Mucosa of rectum (tissue), 2 donors: ENCODE results near the gene FBXO24.
A peak's percentile ranks its signal among the peaks of the same experiment; 100 is the strongest.

ENCODE experiments used
- H3K27ac ChIP-seq, 2 donors: one replicate each; pipeline ENCODE4 v1.7.0; 2013; ENCODE audit warnings: inconsistent platforms in 2 of 2, low read depth in 2 of 2, low read length in 2 of 2
- H3K27me3 ChIP-seq, 2 donors: one replicate each; pipeline ENCODE4 v1.7.0; 2013; ENCODE audit warnings: low read length in 2 of 2; ENCODE audit not compliant: control insufficient read depth in 2 of 2, insufficient read depth in 2 of 2
- H3K36me3 ChIP-seq, 2 donors: one replicate each; pipeline ENCODE4 v1.7.0; 2013; ENCODE audit warnings: low read length in 2 of 2; ENCODE audit not compliant: control insufficient read depth in 2 of 2, insufficient read depth in 2 of 2
- H3K4me1 ChIP-seq, 2 donors: one replicate each; pipeline ENCODE4 v1.7.0; 2013; ENCODE audit warnings: low read length in 2 of 2, mild to moderate bottlenecking in 1 of 2; ENCODE audit not compliant: control insufficient read depth in 2 of 2, insufficient read depth in 2 of 2
- H3K4me3 ChIP-seq, 2 donors: one replicate each; pipeline ENCODE4 v1.7.0; 2013; ENCODE audit warnings: low read length in 2 of 2
- H3K9ac ChIP-seq, 2 donors: one replicate each; pipeline ENCODE4 v1.7.0; 2013; ENCODE audit warnings: low read length in 2 of 2, low read depth in 1 of 2, mild to moderate bottlenecking in 1 of 2
- H3K9me3 ChIP-seq, 2 donors: one replicate each; pipeline ENCODE4 v1.7.0; 2013; ENCODE audit warnings: low read length in 2 of 2; ENCODE audit not compliant: control insufficient read depth in 2 of 2
- donor health status: healthy.
- donor health status: Normal muscosa, but diverticular disease.

FBXO24 gene

DNA sequence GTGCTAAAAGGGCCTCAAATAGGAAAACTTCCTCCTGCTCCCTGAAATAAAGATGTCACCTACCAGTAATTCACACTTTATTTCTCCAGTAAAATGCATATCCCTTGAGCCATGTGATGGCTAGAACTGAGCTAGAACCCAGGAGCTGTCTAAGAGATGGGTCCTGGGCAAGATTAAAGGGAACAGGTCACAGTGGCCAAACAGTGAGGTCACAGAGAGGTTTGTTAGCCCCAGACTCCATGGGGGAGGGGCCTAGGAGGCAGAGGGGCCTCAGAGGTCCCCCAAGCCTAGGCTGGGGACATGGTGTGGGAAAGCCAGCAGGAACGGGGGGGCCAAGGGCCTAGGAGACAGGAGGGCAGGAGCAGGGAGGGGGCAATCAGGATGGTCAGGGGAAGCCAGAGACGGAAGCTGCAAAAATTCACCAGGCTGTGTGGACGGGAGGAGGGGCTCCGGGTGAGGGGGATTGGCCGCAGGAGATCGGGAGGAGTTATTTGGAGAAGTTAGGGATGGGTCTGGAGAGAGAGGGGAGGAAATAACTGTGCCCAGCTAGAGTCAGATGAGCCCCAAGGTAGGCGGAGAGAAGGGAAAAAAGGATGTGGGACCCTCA is 3.3 kb downstream of the FBXO24 start:
- Histone ChIP-seq H3K27me3 (no peaks in the 10 kb centered on the region), H3K9me3 (no peaks in the 10 kb centered on the region), H3K4me1 (peaks cover 8 to 13% of the 10 kb centered on the region in 2 donors), H3K9ac (no peak overlapping the region), H3K4me3 (no peak overlapping the region), H3K36me3 (no peaks in the 10 kb centered on the region), H3K27ac (no peak overlapping the region)

DNA sequence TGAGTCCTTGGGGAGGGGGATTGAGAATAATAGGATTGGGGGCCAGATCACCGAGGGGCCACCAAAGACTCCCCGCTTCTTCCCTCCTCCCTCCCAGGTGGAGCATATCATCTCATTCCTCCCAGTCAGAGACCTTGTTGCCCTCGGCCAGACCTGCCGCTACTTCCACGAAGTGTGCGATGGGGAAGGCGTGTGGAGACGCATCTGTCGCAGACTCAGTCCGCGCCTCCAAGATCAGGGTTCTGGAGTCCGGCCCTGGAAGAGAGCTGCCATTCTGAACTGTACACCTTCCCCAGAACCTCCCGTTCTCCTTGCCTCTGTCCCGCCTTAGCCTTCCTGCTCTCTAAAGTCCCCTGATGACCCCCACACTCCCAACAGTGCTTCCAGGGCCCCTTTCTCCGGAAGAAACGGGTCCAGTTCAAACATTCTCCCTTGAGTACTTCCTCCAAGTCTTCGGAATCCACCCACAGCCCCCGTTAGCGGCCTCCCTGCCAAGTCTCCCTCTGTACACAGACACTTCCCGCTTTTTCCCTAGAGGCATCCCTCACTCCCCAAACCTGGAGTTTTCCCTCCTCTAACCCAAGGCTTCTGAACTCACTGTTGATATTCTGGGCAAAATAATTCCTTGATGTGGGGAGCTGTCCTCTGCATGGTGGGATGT is 4.1 kb downstream of the FBXO24 start:
- Histone ChIP-seq H3K36me3 (no peaks in the 10 kb centered on the region), H3K27me3 (no peaks in the 10 kb centered on the region), H3K9ac (no peak overlapping the region), H3K4me3 (no peak overlapping the region), H3K4me1 (peaks cover 0 to 5% of the 10 kb centered on the region in 2 donors), H3K9me3 (no peaks in the 10 kb centered on the region), H3K27ac (peak overlapping the region in 1 of 2 donors; percentile 38)

DNA sequence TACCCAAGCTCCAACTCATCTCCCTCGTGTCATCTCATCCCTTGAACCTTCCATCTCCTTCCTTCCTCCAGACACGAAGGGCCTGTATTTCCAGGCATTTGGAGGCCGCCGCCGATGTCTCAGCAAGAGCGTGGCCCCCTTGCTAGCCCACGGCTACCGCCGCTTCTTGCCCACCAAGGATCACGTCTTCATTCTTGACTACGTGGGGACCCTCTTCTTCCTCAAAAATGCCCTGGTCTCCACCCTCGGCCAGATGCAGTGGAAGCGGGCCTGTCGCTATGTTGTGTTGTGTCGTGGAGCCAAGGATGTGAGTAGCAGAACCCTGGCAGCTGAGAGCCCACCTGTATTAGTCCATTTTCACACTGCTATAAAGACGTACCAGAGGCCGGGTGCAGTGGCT is 5.5 kb downstream of the FBXO24 start:
- Histone ChIP-seq H3K36me3 (no peaks in the 10 kb centered on the region), H3K27ac (no peak overlapping the region), H3K9me3 (no peaks in the 10 kb centered on the region), H3K9ac (no peak overlapping the region), H3K27me3 (no peaks in the 10 kb centered on the region), H3K4me1 (peaks cover 0 to 4% of the 10 kb centered on the region in 2 donors), H3K4me3 (no peak overlapping the region)

- Histone ChIP-seq H3K4me1 (no peaks in the 10 kb centered on the region), H3K9me3 (no peaks in the 10 kb centered on the region), H3K27ac (no peak overlapping the region), H3K4me3 (no peak overlapping the region), H3K27me3 (no peaks in the 10 kb centered on the region), H3K36me3 (no peaks in the 10 kb centered on the region), H3K9ac (no peak overlapping the region)
Measured at GRCh38 chr7:100595188-100595587, 9.1 kb downstream of the FBXO24 start.

DNA sequence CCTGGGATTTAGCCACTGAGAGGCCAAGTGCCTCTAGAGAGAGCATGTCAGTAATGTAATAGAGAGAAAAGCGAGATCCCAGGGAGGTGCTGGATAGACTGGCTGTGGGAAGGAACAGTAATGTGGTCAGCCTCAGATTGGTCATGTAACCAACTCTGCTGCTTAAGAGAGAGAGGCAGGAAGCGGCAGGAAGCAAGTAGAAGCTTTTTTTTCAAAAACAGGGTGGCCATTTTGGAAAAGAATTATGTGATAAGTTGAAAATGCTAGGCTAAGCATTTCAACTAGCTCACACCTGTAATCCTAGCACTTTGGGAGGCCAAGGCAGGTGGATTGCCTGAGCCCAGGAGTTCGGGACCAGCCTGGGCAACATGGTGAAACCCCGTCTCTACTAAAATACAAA is 12.3 kb downstream of the FBXO24 start:
- H3K27ac ChIP-seq, result no peak overlapping the region

DNA sequence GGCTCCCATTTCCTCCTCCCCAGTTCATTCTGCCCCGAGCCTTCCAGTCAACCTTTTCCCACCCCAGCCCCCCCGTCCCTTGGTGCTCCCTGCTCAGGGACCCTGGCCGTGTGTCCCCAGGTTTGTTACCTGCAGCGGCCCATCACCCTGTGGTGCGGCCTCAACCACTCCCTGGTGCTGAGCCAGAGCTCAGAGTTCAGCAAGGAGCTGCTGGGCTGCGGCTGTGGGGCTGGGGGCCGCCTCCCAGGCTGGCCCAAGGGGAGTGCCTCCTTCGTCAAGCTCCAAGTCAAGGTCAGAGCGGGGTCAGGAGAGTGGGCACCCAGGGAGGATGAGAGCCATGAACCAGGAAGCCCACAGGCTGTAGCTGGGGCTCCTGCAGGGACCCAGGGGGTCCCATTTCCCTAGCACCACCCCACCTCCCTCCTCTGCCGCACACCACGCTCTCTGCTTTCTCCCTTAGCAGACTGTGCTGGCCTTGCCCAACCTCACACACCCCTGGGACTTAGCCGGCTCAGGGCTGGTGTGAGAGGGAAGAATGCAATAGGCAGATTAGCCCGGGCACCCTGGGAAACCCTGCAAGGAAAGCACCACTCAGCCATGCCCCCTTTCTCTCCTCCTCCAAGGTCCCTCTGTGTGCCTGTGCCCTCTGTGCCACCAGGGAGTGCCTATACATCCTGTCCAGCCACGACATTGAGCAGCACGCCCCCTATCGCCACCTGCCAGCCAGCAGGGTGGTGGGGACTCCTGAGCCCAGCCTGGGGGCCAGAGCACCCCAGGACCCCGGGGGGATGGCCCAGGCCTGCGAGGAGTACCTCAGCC is 14.0 kb downstream of the FBXO24 start:
- no peak overlapping the region for H3K4me3 ChIP-seq
- no peak overlapping the region for H3K9ac ChIP-seq
- H3K4me1 ChIP-seq, result peaks cover 11 to 14% of the 10 kb centered on the region in 2 donors
- no peaks in the 10 kb centered on the region for H3K9me3 ChIP-seq
- no peak overlapping the region for H3K27ac ChIP-seq
- H3K36me3 ChIP-seq, result no peaks in the 10 kb centered on the region
- no peaks in the 10 kb centered on the region for H3K27me3 ChIP-seq

More for the DNA sequence above, 12.3 kb downstream of the FBXO24 start:
- no peaks in the 10 kb centered on the region for H3K9me3 ChIP-seq
- no peaks in the 10 kb centered on the region for H3K36me3 ChIP-seq
- peaks cover 0 to 5% of the 10 kb centered on the region in 2 donors for H3K4me1 ChIP-seq
- H3K9ac ChIP-seq, result no peak overlapping the region
- H3K4me3 ChIP-seq, result no peak overlapping the region
- no peaks in the 10 kb centered on the region for H3K27me3 ChIP-seq

DNA sequence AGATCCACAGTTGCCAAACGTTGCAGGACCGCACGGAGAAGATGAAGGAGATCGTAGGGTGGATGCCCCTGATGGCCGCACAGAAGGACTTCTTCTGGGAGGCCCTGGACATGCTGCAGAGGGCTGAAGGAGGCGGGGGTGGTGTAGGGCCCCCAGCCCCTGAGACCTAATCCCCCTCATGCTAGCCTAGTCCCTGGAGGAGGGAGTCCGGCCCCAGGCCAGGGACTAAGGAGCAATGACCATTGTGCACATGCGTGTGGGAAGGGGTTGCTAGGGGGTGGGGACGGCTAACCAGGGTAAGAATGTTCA is 14.6 kb downstream of the FBXO24 start:
- Histone ChIP-seq H3K9me3 (no peaks in the 10 kb centered on the region), H3K4me1 (peaks cover 16 to 18% of the 10 kb centered on the region in 2 donors), H3K27ac (no peak overlapping the region)

GRCh38 chr7:100602889-100603725 is 17.0 kb downstream of the FBXO24 start:
- Histone ChIP-seq H3K36me3 (no peaks in the 10 kb centered on the region), H3K9me3 (no peaks in the 10 kb centered on the region), H3K27ac (peak overlapping the region; percentile 55 to 68), H3K27me3 (no peaks in the 10 kb centered on the region), H3K4me1 (peaks cover 17 to 18% of the 10 kb centered on the region in 2 donors), H3K9ac (peak overlapping the region; percentile 51 to 52), H3K4me3 (peak overlapping the region; percentile 67 to 70)

More for the DNA sequence above, 14.6 kb downstream of the FBXO24 start:
- Histone ChIP-seq H3K4me3 (no peak overlapping the region), H3K27me3 (no peaks in the 10 kb centered on the region), H3K9ac (no peak overlapping the region), H3K36me3 (no peaks in the 10 kb centered on the region)

DNA sequence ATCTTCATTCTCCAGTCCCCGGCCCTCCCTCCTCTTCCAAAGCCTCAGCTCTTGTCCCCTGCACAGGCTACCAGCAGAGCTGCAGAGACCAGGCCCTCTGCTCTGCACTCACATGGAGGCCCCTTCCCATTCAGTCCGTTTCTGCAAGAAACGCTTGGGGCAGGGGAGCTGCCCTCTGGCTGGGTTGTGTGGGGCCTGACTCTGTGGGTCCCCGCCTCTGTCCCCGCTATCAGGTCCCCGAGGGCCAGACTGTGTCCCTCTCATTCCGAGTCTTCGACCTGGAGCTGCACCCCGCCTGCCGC is 17.5 kb downstream of the FBXO24 start:
- H3K27ac ChIP-seq, result peak overlapping the region; percentile 55 to 68
- H3K27me3 ChIP-seq, result no peaks in the 10 kb centered on the region
- H3K9me3 ChIP-seq, result no peaks in the 10 kb centered on the region
- H3K4me1 ChIP-seq, result peaks cover 17 to 18% of the 10 kb centered on the region in 2 donors
- no peaks in the 10 kb centered on the region for H3K36me3 ChIP-seq
- peak overlapping the region; percentile 67 to 70 for H3K4me3 ChIP-seq
- peak overlapping the region; percentile 51 to 52 for H3K9ac ChIP-seq
